HG02798 (cell line): ENCODE data around the gene ZNF837.
"Not testable (repeated sequence)": the region's sequence is repeated elsewhere in the genome, so short reads cannot be mapped to it uniquely, and the experiment has no call there.

Experiments
- ATAC-seq: cut with Tn5 transposase; IDR thresholded peaks from one replicate; pipeline ENCODE4 v1.9.1; 2021; ENCODE audit warnings: mild to moderate bottlenecking; ENCODE audit not compliant: unreplicated experiment, poor library complexity

The ZNF837 gene

GRCh38 chr19:58351990-58352755, 28.7 kb downstream of the ZNF837 start:
- no peak for ATAC-seq

- ATAC-seq = no peak
These were observed 29.3 kb downstream of the ZNF837 start for GRCh38 chr19:58351558-58351878.

- no peak for ATAC-seq
These were observed 29.8 kb downstream of the ZNF837 start for GRCh38 chr19:58350871-58351557.

- no peak for ATAC-seq
These were observed 30.6 kb downstream of the ZNF837 start for GRCh38 chr19:58350001-58350861.

- no peak for ATAC-seq
These were observed 31.2 kb downstream of the ZNF837 start for GRCh38 chr19:58349590-58349989.

- not testable (repeated sequence) for ATAC-seq
These were observed 32.8 kb downstream of the ZNF837 start for GRCh38 chr19:58348080-58348479.

GRCh38 chr19:58346961-58347929, 33.6 kb downstream of the ZNF837 start:
- peak; percentile 93 for ATAC-seq

GRCh38 chr19:58345558-58345957, 35.3 kb downstream of the ZNF837 start:
- no peak for ATAC-seq

GRCh38 chr19:58338825-58339558, 41.8 kb downstream of the ZNF837 start:
- no peak for ATAC-seq

- ATAC-seq = no peak
These were observed 42.5 kb downstream of the ZNF837 start for GRCh38 chr19:58338336-58338735.

- no peak for ATAC-seq
These were observed 44.0 kb downstream of the ZNF837 start for GRCh38 chr19:58336820-58337219.

- no peak for ATAC-seq
These were observed 44.6 kb downstream of the ZNF837 start for GRCh38 chr19:58336216-58336615.

- no peak for ATAC-seq
These were observed 45.2 kb downstream of the ZNF837 start for GRCh38 chr19:58335630-58336029.

GRCh38 chr19:58334691-58335249, 46.1 kb downstream of the ZNF837 start:
- ATAC-seq = no peak

- ATAC-seq = no peak
These were observed 48.1 kb downstream of the ZNF837 start for GRCh38 chr19:58332697-58333096.

- ATAC-seq = no peak
These were observed 50.4 kb downstream of the ZNF837 start for GRCh38 chr19:58330458-58330857.

- no peak for ATAC-seq
These were observed 51.8 kb downstream of the ZNF837 start for GRCh38 chr19:58328999-58329398.

GRCh38 chr19:58326914-58327726, 53.7 kb downstream of the ZNF837 start, which contains the start of gene ZSCAN22:
TSS of gene ZSCAN22 (plus strand) at chr19:58326994. CDS start at chr19:58334803, 7,809 bp downstream.
- peak; percentile 92 for ATAC-seq
